ENCODE results near the gene LRBA.
"Not testable (repeated sequence)": the region's sequence is repeated elsewhere in the genome, so short reads cannot be mapped to it uniquely, and the experiment has no call there.

Gene LRBA

GRCh38 chr4:150581641-150582051 is 433.4 kb downstream of the LRBA start:
- DNase-seq, result no peak

DNA sequence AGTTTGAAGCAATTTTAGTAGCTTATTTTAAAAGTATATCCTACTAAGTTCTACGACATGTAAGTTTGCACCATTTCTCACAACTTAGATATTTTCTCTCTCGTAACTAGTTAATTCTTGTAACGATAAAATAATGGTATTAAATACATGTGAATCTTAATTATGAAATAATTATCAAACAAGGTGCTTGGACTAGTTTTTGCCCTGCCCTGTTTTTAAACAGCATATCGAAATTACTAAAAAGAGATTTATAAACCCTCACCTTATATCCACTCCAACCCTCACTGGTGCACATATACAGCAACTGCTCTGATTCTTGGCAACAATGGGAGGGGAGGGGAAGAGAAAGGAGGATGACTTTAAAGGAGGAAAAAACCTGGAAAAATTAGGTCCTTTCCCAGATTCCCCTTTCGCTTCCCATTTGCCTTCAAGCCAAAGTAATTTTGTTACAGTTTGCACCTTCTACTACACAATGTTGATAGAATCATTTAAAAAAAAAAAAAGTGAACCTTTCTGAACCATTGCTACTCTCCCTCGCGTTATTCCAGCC is 434.0 kb downstream of the LRBA start:
- DNase-seq, result no peak

GRCh38 chr4:150580306-150580705 is 434.8 kb downstream of the LRBA start:
- no peak for DNase-seq

GRCh38 chr4:150579551-150580234 is 435.4 kb downstream of the LRBA start:
- DNase-seq, result no peak

- DNase-seq, result no peak
Measured at GRCh38 chr4:150578745-150579501, 436.2 kb downstream of the LRBA start.

DNA sequence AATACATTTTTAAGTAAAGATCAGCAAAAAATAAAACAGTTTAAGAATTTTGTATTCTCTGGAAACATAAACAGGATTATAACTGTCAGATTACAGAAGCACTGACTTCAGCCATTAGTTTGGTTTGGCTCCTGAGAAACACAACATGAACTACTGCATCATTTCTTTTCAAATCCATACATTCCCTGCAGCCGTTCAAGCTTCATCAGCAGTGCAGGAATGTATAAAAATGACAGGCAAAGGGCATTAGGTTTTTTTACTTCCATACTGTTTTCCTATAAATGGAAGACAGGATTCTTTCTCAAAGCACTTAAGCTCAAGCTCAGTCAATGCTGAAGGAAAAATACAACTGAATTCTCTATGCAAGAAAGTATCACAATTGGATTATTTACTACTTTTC is 437.3 kb downstream of the LRBA start:
- DNase-seq, result no peak

DNA sequence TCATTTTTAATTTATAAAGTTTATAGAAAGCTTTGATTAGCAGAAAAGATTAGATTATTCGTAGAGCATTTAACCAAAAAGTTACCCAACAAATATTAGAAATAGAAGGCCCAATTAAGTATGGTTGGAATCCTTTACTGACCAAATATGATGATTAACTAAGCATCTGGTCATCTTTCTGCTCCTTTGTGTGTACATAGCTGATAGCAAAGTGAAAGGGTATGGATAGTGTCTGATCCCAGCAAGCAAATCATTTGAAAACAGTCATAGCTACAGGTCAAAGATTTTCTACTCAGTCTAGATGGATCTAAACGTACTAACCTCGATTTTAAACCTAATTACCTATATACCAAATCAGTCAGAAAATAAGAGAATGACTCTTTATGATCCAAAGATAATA is 440.4 kb downstream of the LRBA start:
- no peak for DNase-seq

DNA sequence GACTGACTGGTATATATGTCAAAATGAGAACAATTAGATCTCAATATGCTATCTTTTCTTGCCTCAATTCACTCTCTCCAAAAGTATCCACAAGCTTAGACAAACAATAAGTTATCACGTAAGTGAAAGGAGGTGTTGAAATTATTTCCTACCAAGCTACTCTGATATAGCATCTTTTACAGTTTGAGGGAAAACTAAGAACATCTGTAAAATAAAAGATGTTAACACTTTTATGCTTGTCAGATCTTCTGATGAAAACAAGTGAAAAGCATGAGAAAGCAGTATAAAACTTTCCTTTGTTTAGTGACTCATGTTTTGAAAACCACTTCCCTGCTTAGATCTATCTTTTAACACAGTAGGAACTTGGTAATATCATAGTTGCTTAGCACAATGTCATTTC is 441.6 kb downstream of the LRBA start:
- DNase-seq, result no peak

- DNase-seq, result no peak
Measured at GRCh38 chr4:150572704-150573504, 442.2 kb downstream of the LRBA start.

DNA sequence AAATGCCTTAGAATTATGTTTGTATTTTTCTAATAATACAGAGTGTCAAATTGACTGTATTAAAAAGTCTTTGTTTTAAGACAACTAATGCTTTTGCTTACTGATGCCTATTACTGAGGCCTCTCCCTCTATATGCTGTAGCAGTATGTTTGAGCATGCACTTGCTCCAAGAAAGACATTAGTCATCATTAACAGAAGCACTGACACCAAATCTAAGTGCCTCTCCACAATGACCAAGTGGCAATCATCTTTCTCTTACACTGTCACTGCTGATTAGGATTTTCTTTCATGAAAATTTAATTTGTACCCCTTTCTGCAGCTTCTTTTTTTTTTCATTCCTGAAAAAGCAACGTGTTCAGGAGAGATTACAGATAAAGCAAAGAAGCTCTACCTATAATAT is 444.2 kb downstream of the LRBA start:
- no peak for DNase-seq

GRCh38 chr4:150569998-150570535 is 445.0 kb downstream of the LRBA start:
- DNase-seq, result no peak

- DNase-seq, result no peak
Measured at GRCh38 chr4:150569384-150569987, 445.6 kb downstream of the LRBA start.

DNA sequence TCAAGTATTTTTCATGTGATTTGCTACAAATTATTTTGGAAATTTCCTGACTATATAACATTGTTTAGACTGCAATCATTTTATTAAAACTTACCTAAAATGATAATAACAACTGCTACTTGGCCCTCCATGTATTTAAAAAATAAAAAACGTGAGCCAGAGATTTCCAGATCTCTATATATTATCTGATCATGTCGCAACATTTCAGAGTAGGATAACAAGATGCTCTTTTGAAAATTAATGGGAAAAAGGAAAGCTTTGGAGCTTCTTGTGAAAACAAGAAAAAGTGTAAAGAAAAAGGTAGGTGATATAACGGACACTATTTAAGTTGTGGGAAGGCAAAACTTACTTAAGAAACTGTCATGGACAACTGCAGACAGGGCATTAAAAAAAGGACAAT is 448.0 kb downstream of the LRBA start:
- DNase-seq, result no peak

DNA sequence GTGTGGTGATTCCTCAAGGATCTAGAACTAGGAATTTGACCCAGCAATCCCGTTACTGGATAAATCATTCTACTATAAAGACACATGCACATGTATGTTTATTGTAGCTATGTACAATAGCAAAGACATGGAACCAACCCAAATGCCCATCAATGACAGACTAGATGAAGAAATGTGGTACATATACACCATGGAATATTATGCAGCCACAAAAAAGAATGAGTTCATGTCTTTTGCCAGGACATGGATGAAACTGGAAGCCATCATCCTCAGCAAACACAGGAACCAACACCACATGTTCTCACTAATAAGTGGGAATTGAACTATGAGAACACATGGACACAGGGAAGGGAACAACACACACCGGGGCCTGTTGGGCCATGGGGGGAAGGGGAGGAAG is 450.1 kb downstream of the LRBA start:
- not testable (repeated sequence) for DNase-seq

- DNase-seq, result no peak
Measured at GRCh38 chr4:150562751-150563150, 452.3 kb downstream of the LRBA start.

DNA sequence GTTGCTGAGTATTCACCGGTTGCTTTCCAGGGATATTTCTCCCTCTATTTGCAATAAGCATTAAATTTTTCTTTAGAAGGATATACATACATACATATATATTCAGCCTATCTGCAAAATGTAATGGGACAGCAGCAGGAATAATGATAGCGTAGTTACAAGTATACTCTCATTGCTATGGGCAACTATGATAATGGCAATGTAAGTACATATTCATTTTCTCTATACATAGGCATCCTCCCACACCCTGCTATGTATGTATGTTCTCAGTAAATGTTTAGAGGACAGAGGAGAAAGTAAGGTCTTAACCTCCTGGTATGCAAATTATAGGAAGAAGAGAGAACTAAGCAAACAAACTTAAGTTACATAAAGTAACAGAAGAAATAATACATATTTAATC is 452.8 kb downstream of the LRBA start:
- DNase-seq, result no peak

- no peak for DNase-seq
Measured at GRCh38 chr4:150561143-150561737, 453.8 kb downstream of the LRBA start.

GRCh38 chr4:150557811-150558210 is 457.3 kb downstream of the LRBA start:
- not testable (repeated sequence) for DNase-seq

GRCh38 chr4:150547154-150547838 is 467.8 kb downstream of the LRBA start:
- DNase-seq, result no peak

DNA sequence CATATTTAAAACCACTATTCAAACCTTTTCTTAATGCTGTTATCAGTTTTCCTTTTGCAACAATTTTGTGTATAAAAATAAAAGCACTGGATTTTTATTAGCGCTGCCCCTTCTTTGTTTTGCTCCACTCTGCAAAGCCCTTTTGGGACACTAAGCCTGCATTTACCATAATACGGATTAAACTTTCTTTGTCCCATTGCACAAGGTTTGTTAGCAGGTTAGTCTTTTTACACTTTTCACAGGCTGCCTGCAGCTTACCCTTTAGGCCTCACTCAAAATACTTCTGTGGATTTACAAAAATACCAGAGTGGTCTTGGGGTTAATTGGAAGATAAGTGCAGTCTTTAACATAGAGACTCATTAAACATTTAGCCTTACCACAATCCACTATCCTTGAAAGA is 468.8 kb downstream of the LRBA start:
- no peak for DNase-seq

GRCh38 chr4:150543042-150543441 is 472.0 kb downstream of the LRBA start:
- DNase-seq, result no peak

DNA sequence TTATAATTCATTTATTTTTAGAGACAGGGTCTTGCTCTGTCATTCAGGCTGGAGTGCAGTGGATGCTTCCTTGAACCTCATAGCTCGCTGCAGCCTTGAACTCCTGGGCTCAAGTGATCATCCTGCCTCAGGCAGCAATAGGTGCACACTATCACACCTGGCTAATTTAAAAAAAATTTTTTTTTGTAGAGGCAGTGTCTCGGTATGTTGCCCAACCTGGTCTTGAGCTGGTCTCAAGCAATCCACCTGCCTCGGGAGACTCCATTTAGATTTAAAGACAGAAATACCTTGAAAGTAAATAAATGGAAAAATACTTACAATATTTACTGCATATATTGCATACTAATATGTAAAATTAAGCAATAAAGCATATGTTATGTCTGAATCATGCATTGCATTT is 473.4 kb downstream of the LRBA start:
- no peak for DNase-seq

All from suppressor macrophage treated with lipopolysaccharide for 4 hours (primary cell).